ENCODE measurements around the gene NELFCD. TPM values are rescaled to one million over a fixed set of nuclear protein-coding genes. Genes with fewer than 3 reads are reported as not detected.
A peak's percentile ranks its signal among the peaks of the same experiment; 100 is the strongest.

Gene NELFCD
- total RNA-seq, 1 experiment from 2014 or later, result 88.2 TPM

- Histone ChIP-seq H3K4me2 (ENCODE audit: low read length) (peak within 1 kb of the TSS; percentile 85), H3K9me3 (ENCODE audit: control insufficient read depth in 1 of 2, insufficient read depth in 1 of 2, low read depth in 1 of 2, low read length in 2 of 2) (no peaks in the 10 kb centered on the region), H3K4me3 (replicated peaks in 1 of 2; ENCODE audit: low read depth in 1 of 2, low read length in 2 of 2) (peak within 1 kb of the TSS; percentile 74 to 76), H3K36me3 (ENCODE audit: control insufficient read depth in 1 of 2, insufficient read depth in 2 of 2, low read length in 2 of 2) (0 out of 4 replicates have a peak, but pooled peaks cover 0 to 3% of the 10 kb centered on the region in 2 experiments), H3K9me2 (ENCODE audit: insufficient read depth) (no peaks in the 10 kb centered on the region), H4K20me1 (ENCODE audit: insufficient read depth) (no peaks in the 10 kb centered on the region), H3K4me1 (ENCODE audit: control insufficient read depth in 1 of 2, insufficient read depth in 2 of 2, low read length in 2 of 2) (peaks cover 12 to 40% of the 10 kb centered on the region in 2 experiments), H3K27ac (ENCODE audit: low read depth, low read length) (peak within 1 kb of the TSS; percentile 82), H3K27me3 (ENCODE audit: insufficient read depth, low read length) (no peaks in the 10 kb centered on the region), H2AFZ (ENCODE audit: low read depth, low read length, poor library complexity, severe bottlenecking) (no peak within 1 kb of the TSS), H3K79me2 (ENCODE audit: insufficient read depth, low read length) (peaks cover 30% of the 10 kb centered on the region; the same call in 1 of the 2 replicates), H3K9ac (ENCODE audit: low read length) (peak within 1 kb of the TSS; percentile 86)
- DNase-seq (ENCODE audit: low read depth, low spot score), result no peak
- no TSS peak for BruUV-seq (replicated peaks)
- TF ChIP-seq EZH2phosphoT487 (IDR thresholded peaks at IDR 0.05; ENCODE audit: borderline replicate concordance), result no peak
- TF ChIP-seq EZH2 (IDR thresholded peaks at IDR 0.05), result no peak
- TF ChIP-seq REST (IDR thresholded peaks at IDR 0.05; ENCODE audit: low read depth), result no peak
- no peak for TF ChIP-seq SIN3A (IDR thresholded peaks at IDR 0.05; ENCODE audit: low read depth)
- peak; percentile 28 for TF ChIP-seq POLR2A (IDR thresholded peaks at IDR 0.05; ENCODE audit: borderline replicate concordance, extremely low read depth, insufficient read depth, insufficient read length)
- peak; percentile 73 for TF ChIP-seq POLR2AphosphoS5 (IDR thresholded peaks at IDR 0.05; ENCODE audit: low read depth, low read length)
- TF ChIP-seq ZFX (IDR thresholded peaks at IDR 0.05), result peak; percentile 94
- TF ChIP-seq YY1 (IDR thresholded peaks at IDR 0.05; ENCODE audit: extremely low read depth, insufficient replicate concordance, low read depth, low read length), result no peak
- no peak for TF ChIP-seq ELF1 (IDR thresholded peaks at IDR 0.05; ENCODE audit: borderline replicate concordance, low read depth)
- peak; percentile 88 for ATAC-seq
- ChIA-PET POLR2A (no interaction called here), CTCF (no interaction called here), RAD21 (ENCODE audit: low non-redundant PET in 1 of 2, low total read pairs in 2 of 2, uncharacterized antibody in 2 of 2, unreplicated experiment in 2 of 2) (no interaction called here)
- intact Hi-C loops (cut with micrococcal nuclease), result no loop called here
Observed at GRCh38 chr20:59006864-59007664, 26.0 kb downstream of the NELFCD start, which contains the start of gene CTSZ. TSS of gene CTSZ (minus strand) at chr20:59007254. CDS start at chr20:59007128, 126 bp downstream.
